ENCODE measurements around the gene APOBR.

APOBR gene

GRCh38 chr16:28546626-28547025, 52.2 kb downstream of the APOBR start:
- H3K27me3 ChIP-seq (ENCODE audit: insufficient read depth, poor library complexity, severe bottlenecking): no peaks in the 10 kb centered on the region
- no peak overlapping the region for H3K27ac ChIP-seq (replicated peaks)
- no peak for DNase-seq (ENCODE audit: low read depth in 1 of 2, low spot score in 1 of 2)
- H3K4me3 ChIP-seq (replicated peaks; ENCODE audit: insufficient read depth, low read length): no peak overlapping the region
- TF ChIP-seq REST (IDR thresholded peaks at IDR 0.05; ENCODE audit: insufficient replicate concordance, low read depth) (no peak), GABPA (IDR thresholded peaks at IDR 0.05; ENCODE audit: low read depth) (no peak), CTCF (IDR thresholded peaks at IDR 0.05; ENCODE audit: insufficient read depth, low read length) (no peak), POLR2AphosphoS5 (IDR thresholded peaks at IDR 0.05; ENCODE audit: low read depth) (no peak), SPI1 (IDR thresholded peaks at IDR 0.05; ENCODE audit: borderline replicate concordance, low read depth) (no peak)

GRCh38 chr16:28548306-28548802, 53.9 kb downstream of the APOBR start:
- TF ChIP-seq REST (IDR thresholded peaks at IDR 0.05; ENCODE audit: insufficient replicate concordance, low read depth): no peak
- TF ChIP-seq POLR2AphosphoS5 (IDR thresholded peaks at IDR 0.05; ENCODE audit: low read depth): no peak
- no peak for TF ChIP-seq CTCF (IDR thresholded peaks at IDR 0.05; ENCODE audit: insufficient read depth, low read length)
- no peak for TF ChIP-seq GABPA (IDR thresholded peaks at IDR 0.05; ENCODE audit: low read depth)
- no peak for TF ChIP-seq SPI1 (IDR thresholded peaks at IDR 0.05; ENCODE audit: borderline replicate concordance, low read depth)
- H3K27me3 ChIP-seq (ENCODE audit: insufficient read depth, poor library complexity, severe bottlenecking): no peaks in the 10 kb centered on the region
- no peak overlapping the region for H3K4me3 ChIP-seq (replicated peaks; ENCODE audit: insufficient read depth, low read length)
- no peak overlapping the region for H3K27ac ChIP-seq (replicated peaks)
- DNase-seq (ENCODE audit: low read depth in 1 of 2, low spot score in 1 of 2): no peak

All from HL-60 (cell line).